Measurements from ENCODE around the gene COX18.
A peak's percentile ranks its signal among the peaks of the same experiment; 100 is the strongest.

Gene COX18

DNA sequence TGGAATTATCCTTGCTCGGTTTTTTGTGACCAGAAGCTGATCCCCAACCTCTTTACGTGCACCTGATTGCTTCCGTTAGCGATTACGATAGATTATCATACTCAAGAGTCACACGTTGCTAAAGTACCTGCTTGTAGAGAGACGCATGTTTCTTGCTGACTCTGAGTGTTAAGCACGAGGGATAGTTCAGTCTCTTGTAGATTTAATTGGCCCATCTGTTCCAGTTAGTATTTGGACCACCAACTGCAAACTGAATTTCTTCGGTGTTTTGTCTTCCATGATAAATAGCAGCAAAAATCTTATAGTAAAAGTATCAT lies 516 bp upstream of the COX18 start:
- DNase-seq (ENCODE audit: low read depth in 2 of 2): no peak
- H3K4me3 ChIP-seq (replicated peaks in 1 of 2; ENCODE audit: low read depth in 2 of 2, low read length in 2 of 2): peak overlapping the region; percentile 81 to 85
- TF ChIP-seq, protein P1, sequence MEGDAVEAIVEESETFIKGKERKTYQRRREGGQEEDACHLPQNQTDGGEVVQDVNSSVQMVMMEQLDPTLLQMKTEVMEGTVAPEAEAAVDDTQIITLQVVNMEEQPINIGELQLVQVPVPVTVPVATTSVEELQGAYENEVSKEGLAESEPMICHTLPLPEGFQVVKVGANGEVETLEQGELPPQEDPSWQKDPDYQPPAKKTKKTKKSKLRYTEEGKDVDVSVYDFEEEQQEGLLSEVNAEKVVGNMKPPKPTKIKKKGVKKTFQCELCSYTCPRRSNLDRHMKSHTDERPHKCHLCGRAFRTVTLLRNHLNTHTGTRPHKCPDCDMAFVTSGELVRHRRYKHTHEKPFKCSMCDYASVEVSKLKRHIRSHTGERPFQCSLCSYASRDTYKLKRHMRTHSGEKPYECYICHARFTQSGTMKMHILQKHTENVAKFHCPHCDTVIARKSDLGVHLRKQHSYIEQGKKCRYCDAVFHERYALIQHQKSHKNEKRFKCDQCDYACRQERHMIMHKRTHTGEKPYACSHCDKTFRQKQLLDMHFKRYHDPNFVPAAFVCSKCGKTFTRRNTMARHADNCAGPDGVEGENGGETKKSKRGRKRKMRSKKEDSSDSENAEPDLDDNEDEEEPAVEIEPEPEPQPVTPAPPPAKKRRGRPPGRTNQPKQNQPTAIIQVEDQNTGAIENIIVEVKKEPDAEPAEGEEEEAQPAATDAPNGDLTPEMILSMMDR (IDR thresholded peaks at IDR 0.05; ENCODE audit: low read depth, low read length): no peak

DNA sequence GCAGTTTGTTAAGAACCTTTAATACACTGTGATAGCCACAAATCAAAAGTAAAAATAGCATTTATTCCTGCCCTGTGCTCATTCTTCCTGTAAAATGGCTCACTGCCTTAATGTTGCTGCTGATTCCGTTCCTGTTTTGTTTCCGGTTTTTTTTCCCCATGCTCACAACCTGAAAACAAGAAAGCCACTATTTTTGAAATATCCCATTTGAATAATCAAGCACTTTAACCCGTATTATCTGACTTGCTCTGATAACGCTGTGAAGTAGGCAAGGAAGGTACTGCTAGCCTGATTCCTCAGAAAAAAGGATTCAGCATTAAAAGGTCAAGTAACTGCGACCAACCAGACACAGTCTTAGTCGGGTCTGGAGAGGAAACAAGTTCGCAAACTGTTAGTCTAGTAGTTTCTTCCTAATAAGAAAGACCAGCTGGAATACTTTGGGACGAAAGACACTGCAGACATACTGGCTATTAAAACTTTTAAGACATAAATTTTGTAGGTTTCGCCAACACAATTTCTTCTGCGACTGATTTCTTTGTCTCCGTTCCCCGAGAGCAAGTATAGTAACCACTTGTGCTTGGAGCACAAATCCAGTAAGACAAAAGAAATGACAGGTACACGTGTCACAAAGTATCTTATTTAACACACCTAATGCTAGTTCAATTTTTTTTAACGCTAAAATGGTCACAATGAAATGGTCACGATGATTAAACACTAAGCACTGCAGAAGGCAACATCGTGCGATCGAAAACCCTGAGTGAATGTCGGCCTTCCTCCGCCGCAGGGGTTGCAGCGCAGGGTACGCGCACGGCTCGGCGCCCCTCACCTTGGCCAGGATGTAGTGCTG lies 802 bp downstream of the COX18 start:
- peak; percentile 41 to 52 for DNase-seq (ENCODE audit: low read depth in 2 of 2)
- TF ChIP-seq, protein P1 (IDR thresholded peaks at IDR 0.05; ENCODE audit: low read depth, low read length): no peak

DNA sequence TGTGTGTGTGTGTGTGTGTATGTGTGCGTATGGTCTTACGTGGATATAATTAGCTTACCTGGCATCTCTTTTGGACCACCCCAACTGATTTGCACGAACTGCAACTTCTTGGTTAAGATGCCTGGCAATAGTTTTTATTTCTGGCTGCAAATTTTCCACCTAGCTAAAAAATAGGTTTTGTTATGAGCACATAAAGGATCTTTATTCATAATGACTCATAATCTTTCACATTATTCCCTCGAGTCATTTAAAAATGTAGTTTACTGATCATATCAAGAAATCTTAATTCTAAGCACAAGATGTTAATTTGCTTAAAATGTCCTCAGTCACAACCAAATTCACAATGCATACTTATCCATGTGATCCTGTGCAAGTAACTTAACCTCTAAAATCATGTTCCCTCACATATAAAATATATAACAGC lies 1.5 kb downstream of the COX18 start:
- TF ChIP-seq, protein P1 (IDR thresholded peaks at IDR 0.05; ENCODE audit: low read depth, low read length): no peak
- DNase-seq (ENCODE audit: low read depth in 2 of 2): peak; percentile 15 to 53
- peak overlapping the region; percentile 81 to 85 for H3K4me3 ChIP-seq (replicated peaks in 1 of 2; ENCODE audit: low read depth in 2 of 2, low read length in 2 of 2)

More for the DNA sequence above, 802 bp downstream of the COX18 start:
- peak overlapping the region; percentile 81 to 85 for H3K4me3 ChIP-seq (replicated peaks in 1 of 2; ENCODE audit: low read depth in 2 of 2, low read length in 2 of 2)

DNA sequence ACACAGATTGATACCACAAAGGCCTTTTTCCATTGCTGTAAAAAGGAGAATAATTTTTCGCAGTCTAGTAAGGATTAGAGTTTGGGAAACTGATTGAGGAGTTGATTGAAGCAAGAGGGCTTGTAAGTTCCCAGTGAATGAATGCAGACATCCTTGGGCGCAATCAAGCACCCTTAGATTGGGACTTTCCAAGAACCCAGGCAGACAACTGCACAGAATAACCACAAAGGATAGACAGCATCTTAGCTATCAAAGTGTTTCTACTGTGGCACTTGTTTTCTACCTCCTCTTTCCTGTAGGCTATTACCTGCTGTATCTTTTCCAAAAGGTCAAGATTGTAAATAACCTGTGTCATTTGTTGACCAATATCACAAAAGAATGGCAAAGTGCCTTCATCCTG lies 2.6 kb downstream of the COX18 start:
- no peak for DNase-seq (ENCODE audit: low read depth in 2 of 2)
- no peak overlapping the region for H3K4me3 ChIP-seq (replicated peaks in 1 of 2; ENCODE audit: low read depth in 2 of 2, low read length in 2 of 2)
- TF ChIP-seq, protein P1 (IDR thresholded peaks at IDR 0.05; ENCODE audit: low read depth, low read length): no peak

DNA sequence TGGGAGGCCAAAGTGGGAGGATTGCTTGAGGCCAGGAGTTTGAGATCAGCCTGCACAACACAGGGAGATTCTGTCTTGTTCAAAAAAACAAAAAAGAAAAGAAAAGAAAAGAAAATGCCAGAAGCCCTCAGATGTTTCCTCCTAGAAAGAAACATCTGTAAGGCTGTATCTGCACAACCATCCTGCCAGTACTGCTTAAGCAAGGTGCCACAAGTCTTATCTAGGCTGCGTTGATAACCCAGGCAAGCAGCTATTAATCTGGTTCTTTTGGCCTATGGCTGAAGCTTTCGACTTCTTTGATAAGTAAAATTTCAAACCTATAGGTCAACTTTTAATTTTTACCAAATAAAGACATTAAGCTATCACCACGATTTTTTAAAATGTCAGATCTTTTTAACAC lies 3.1 kb downstream of the COX18 start:
- H3K4me3 ChIP-seq (replicated peaks in 1 of 2; ENCODE audit: low read depth in 2 of 2, low read length in 2 of 2): no peak overlapping the region
- no peak for DNase-seq (ENCODE audit: low read depth in 2 of 2)
- TF ChIP-seq, protein P1 (IDR thresholded peaks at IDR 0.05; ENCODE audit: low read depth, low read length): no peak

DNA sequence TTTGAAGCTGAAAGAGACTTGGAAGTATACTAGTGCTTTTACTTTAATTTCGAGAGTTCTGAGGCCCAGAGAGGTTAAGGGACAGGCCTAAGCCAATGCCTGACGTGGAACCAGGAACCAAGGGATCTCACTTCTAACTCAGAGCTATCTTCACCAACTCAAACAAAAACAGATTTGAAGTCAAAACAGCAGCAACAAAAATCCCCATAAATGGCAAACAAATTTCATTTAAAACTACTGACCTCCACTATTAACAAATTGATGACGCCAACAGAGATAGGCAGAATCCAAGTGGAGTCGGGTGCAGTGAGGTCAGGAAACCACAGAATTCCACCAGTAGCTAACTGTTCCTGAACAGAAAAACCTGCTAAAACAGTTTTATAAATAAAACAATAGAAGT lies 5.0 kb downstream of the COX18 start:
- H3K4me3 ChIP-seq (replicated peaks in 1 of 2; ENCODE audit: low read depth in 2 of 2, low read length in 2 of 2): no peak overlapping the region
- no peak for DNase-seq (ENCODE audit: low read depth in 2 of 2)
- TF ChIP-seq, protein P1 (IDR thresholded peaks at IDR 0.05; ENCODE audit: low read depth, low read length): no peak
